Epithelial cell of prostate (primary cell): ENCODE results near the gene SRF.
"Not testable (repeated sequence)": the region's sequence is repeated elsewhere in the genome, so short reads cannot be mapped to it uniquely, and the experiment has no call there.

Experiments
- DNase-seq: peaks from one replicate; pipeline ENCODE4 v3.0.0-alpha.2; 2011; ENCODE audit warnings: low read depth, low spot score
- H3K27ac ChIP-seq: fragments of 450-650 bp; 2 replicates; pipeline ENCODE4 v1.5.1; 2017; ENCODE audit warnings: mild to moderate bottlenecking

Gene SRF

GRCh38 chr6:43170931-43171706, at the start of gene SRF:
Gene SRF, plus strand, starts transcription at chr6:43171269. Its CDS starts 388 bp downstream, at chr6:43171657.
- peak; percentile 94 for DNase-seq
- peak within 1 kb of the TSS; percentile 84 for H3K27ac ChIP-seq

GRCh38 chr6:43122146-43122545, 48.9 kb upstream of the SRF start:
- H3K27ac ChIP-seq, result peak overlapping the region; percentile 91
- DNase-seq, result no peak

- H3K27ac ChIP-seq, result no peak overlapping the region
- DNase-seq, result no peak
These were observed 47.4 kb upstream of the SRF start for GRCh38 chr6:43123461-43124314.

DNA sequence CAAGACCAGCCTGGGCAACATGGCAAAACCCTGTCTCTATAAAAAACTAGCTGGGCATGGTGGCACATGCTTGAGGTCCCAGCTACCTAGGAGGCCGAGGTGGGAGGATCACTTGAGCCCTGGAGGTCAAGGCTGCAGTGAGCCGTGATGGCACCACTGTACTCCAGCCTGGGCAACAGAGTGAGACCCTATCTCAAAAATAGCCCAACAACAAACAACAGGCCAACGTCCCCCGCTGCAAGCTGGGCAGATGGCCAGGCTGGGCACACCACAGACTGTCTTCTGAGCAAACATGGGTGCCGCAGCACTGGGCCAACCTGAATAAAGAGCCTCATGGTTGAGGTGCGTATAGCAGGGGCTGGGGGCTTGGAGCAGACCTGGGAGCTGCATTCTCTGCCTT, 46.6 kb upstream of the SRF start:
- DNase-seq, result no peak
- no peak overlapping the region for H3K27ac ChIP-seq

- no peak overlapping the region for H3K27ac ChIP-seq
- no peak for DNase-seq
These were observed 46.0 kb upstream of the SRF start for GRCh38 chr6:43125119-43125518.

- H3K27ac ChIP-seq, result no peak overlapping the region
- DNase-seq, result no peak
These were observed 45.5 kb upstream of the SRF start for GRCh38 chr6:43125555-43125954.

GRCh38 chr6:43127180-43127579, 43.9 kb upstream of the SRF start:
- DNase-seq, result no peak
- H3K27ac ChIP-seq, result no peak overlapping the region

DNA sequence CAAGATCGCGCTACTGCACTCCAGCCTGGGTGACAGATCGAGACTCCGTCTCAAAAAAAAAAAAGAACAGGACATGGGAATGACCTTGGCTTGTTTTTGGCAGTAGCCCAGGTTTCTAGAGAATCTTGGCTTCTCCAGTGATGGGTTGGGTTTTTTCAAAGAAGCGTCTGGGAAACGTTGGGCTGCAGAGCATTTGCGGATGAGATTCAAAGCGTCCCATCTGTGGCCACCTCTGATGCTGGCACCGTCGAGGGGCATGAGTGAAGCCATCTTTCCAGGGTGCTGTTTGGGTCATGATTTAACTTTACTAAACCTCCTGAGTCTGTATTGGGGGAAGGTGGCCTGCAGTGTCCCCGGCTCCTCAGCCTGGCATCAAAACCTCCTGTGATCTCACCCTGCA, 43.2 kb upstream of the SRF start:
- no peak overlapping the region for H3K27ac ChIP-seq
- DNase-seq, result no peak

GRCh38 chr6:43128926-43129325, 42.1 kb upstream of the SRF start:
- no peak for DNase-seq
- no peak overlapping the region for H3K27ac ChIP-seq

DNA sequence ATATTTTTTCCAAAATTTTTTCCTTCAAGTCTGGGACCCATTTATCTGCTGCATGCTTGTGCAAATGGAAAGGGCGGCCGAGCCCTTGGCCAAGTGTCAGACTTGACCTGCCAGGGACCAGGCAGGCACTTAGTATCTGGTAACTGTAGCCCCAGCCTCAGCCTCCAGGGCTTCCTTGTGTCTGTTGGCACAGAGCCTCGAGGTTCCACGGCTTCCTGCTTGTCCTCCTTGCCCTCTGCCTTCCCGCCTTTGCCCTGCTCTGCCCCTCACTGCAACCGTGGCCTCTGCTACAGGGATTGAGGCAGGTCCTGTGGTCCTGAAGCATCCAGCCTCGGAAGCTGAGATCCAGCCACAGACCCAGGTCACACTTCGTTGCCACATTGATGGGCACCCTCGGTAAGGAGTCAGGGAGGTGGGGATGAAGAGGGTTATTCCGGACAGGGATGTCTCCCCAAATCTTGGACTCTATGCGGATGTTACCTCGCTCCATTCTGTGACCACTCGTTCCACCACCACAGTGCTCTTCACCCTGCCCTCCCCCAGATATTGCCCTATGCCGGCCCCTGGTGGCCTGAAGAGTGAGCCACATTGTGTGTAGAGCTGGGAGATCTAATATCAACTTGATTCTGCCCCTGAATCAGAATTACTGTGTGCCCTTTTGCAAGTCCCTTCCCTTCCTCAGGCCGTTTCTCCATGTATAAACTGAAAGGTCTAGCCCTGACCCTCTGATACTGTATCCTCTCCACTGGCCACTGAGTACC, 41.5 kb upstream of the SRF start:
- H3K27ac ChIP-seq, result no peak overlapping the region
- no peak for DNase-seq

- no peak for DNase-seq
- no peak overlapping the region for H3K27ac ChIP-seq
These were observed 40.6 kb upstream of the SRF start for GRCh38 chr6:43130429-43130828.

GRCh38 chr6:43131379-43131778, 39.7 kb upstream of the SRF start:
- H3K27ac ChIP-seq, DNase-seq: not testable (repeated sequence)

DNA sequence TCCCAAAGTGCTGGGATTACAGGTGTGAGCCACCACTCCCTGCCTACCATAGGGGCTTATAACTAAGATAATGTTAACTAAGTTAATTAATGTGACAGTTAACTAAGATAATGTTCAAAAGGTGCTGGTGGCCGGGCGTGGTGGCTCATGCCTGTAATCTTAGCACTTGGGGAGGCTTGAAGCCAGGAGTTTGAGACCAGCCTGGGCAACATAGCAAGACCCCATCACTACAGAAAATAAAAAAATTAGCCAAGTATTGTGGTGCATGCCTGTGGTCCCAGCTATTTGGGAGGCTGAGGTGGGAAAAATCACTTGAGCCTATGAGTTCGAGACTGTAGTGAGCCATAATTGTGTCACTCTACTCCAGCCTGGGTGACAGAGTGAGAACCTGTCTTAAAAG, 32.8 kb upstream of the SRF start:
- no peak overlapping the region for H3K27ac ChIP-seq
- DNase-seq, result no peak

- H3K27ac ChIP-seq, DNase-seq: not testable (repeated sequence)
These were observed 31.1 kb upstream of the SRF start for GRCh38 chr6:43139973-43140372.

- DNase-seq, result no peak
- no peak overlapping the region for H3K27ac ChIP-seq
These were observed 29.4 kb upstream of the SRF start for GRCh38 chr6:43141644-43142043.

DNA sequence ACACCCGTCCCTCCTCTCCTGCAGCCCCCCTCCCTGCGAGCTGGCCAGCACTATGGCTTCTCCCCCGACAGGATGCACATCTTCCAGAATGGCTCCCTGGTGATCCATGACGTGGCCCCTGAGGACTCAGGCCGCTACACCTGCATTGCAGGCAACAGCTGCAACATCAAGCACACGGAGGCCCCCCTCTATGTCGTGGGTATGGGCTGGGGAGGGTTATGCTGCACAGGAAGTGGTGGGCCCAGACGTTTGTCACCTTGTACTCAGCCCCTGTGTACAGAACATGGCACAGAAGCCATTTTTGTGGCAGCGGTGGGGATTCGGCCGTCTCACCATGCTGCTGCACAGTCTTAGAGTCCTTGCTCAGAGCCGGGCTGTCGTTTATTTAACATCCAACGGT, 29.0 kb upstream of the SRF start:
- no peak overlapping the region for H3K27ac ChIP-seq
- no peak for DNase-seq

GRCh38 chr6:43143235-43144128, 27.6 kb upstream of the SRF start:
- no peak for DNase-seq
- peak overlapping the region; percentile 66 for H3K27ac ChIP-seq

DNA sequence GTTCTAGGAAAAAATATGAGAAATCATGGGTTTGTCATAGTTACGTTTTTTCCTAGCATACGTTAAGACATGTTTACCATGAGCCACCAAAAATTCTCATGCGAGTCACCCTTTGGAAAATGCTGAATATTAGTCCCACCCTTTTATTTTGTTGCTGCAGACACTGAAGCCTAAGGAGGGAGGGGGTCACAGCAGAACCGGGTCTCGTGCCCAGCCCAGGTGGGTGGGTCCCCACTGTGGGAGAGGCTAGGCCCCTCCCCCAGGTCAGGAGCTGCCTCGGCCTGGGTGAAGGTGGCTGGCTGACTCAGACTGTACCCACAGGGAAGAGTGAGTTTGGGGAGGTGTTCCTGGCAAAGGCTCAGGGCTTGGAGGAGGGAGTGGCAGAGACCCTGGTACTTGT, 26.2 kb upstream of the SRF start:
- H3K27ac ChIP-seq, result peak overlapping the region; percentile 66
- no peak for DNase-seq

- no peak for DNase-seq
These were observed 24.8 kb upstream of the SRF start for GRCh38 chr6:43146261-43146660.

More at GRCh38 chr6:43146261-43146660, 24.8 kb upstream of the SRF start:
- no peak overlapping the region for H3K27ac ChIP-seq
